ENCODE measurements around the gene FLVCR2. TPM values are rescaled to one million over a fixed set of nuclear protein-coding genes. Genes with fewer than 3 reads are reported as not detected.

Gene FLVCR2
- total RNA-seq, 2 experiments from 2014 or later: 2.8 to 7.6 TPM

DNA sequence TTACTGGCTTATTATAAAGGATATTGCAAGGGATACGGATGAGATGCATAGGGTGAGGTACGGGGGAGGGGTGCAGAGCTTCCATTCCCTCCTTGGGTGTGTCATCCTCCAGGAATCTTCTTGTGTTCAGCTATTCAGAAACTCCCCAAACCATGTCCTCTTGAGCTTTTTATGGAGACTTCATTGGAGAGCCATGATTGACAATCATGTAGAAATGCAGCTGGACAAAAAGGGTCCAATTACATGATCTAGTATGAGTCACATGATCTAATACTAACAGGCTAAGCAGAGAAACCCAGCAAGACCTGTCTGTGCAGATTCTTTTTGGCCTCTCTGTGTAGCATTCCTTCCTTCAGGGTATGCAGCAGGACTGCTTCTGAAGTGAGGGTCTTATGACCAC is 23.9 kb upstream of the FLVCR2 start:
- H3K27ac Mint-ChIP-seq: no peak overlapping the region
- no peak overlapping the region for H3K4me3 Mint-ChIP-seq
- POLR2A ChIA-PET: interaction anchor here (1.0 kb wide), 1 partner anchor 13 kb away, joined by 3 read pairs; no protein-coding TSS in a partner anchor
- CTCF ChIA-PET: interaction anchor here (1.1 kb wide), 1 partner anchor 35 kb away, joined by 3 read pairs; no protein-coding TSS in a partner anchor
- no peak for DNase-seq
- H3K27me3 Mint-ChIP-seq: no peaks in the 10 kb centered on the region
- H3K4me1 Mint-ChIP-seq (ENCODE audit: low read depth): peaks cover 76% of the 10 kb centered on the region
- H3K36me3 Mint-ChIP-seq: peaks cover 14% of the 10 kb centered on the region
- no peaks in the 10 kb centered on the region for H3K9me3 Mint-ChIP-seq
- intact Hi-C loops (cut with micrococcal nuclease): loop anchor here (10.0 kb wide), 1 partner anchor 1480 kb away; no protein-coding TSS in a partner anchor

DNA sequence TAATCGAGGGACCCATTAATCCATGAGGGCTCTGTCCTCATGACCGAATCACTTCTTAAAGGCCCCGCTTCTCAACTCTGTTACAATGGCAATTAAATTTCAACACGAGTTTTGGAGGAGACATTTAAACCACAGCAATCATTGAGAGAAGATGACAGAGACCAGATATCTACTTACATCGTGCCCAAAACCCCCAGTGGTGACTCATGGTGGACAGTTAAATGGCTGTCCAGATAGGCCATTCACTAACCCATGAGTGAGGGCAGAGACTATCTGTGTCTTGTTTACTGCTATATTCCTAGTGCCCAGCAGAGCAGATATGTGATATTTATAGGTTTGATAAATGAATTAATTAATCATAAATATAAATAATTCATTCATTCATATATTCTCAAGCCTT is 20.0 kb upstream of the FLVCR2 start:
- ChIA-PET POLR2A (interaction anchor here (6.2 kb wide), 1 partner anchor 36 kb away, joined by 67 read pairs; the partner anchor contains the start of gene BATF), CTCF (no interaction called here)
- Mint-ChIP-seq H3K4me3 (no peak overlapping the region), H3K9me3 (peaks cover 4% of the 10 kb centered on the region), H3K4me1 (ENCODE audit: low read depth) (peaks cover 83% of the 10 kb centered on the region), H3K27me3 (no peaks in the 10 kb centered on the region), H3K36me3 (peaks cover 12% of the 10 kb centered on the region), H3K27ac (peak overlapping the region; percentile 99)
- intact Hi-C loops (cut with micrococcal nuclease): loop anchor here (10.0 kb wide), 1 partner anchor 1476 kb away; no protein-coding TSS in a partner anchor
- no peak for DNase-seq

DNA sequence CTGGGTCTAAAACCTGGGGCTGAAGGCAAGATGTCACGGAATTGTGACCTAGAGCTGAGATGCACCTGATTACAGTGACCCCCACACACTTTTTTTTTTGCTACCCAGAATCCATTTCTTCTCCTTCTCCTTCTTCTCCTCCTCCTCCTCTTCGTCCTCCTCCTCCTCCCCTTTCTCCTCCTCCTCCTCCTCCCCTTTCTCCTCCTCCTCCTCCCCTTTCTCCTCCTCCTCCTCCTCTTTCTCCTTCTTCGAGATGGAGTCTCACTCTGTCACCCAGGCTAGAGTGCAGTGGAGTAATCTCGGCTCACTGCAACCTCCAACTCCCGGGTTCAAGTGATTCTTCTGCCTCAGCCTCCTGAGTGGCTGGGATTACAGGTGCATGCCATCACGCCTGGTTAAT is 19.4 kb upstream of the FLVCR2 start:
- ChIA-PET POLR2A (interaction anchor here (1.0 to 6.2 kb wide), 8 partner anchors 9 to 102 kb away, joined by 3 to 69 read pairs (median 14); partner anchors contain the start of genes BATF, ERG28 and TTLL5), CTCF (interaction anchor here (1.4 to 6.6 kb wide), 10 partner anchors 10 to 257 kb away, joined by 5 to 91 read pairs (median 18); partner anchors contain the start of genes BATF, ERG28 and FLVCR2)
- Mint-ChIP-seq H3K27me3 (no peaks in the 10 kb centered on the region), H3K4me1 (ENCODE audit: low read depth) (peaks cover 85% of the 10 kb centered on the region), H3K9me3 (peaks cover 4% of the 10 kb centered on the region), H3K27ac (peak overlapping the region; percentile 99), H3K4me3 (no peak overlapping the region), H3K36me3 (peaks cover 12% of the 10 kb centered on the region)
- intact Hi-C loops (cut with micrococcal nuclease): loop anchor here (1.0 to 10.0 kb wide), 3 partner anchors 9 to 1476 kb away; no protein-coding TSS in a partner anchor
- no peak for DNase-seq

DNA sequence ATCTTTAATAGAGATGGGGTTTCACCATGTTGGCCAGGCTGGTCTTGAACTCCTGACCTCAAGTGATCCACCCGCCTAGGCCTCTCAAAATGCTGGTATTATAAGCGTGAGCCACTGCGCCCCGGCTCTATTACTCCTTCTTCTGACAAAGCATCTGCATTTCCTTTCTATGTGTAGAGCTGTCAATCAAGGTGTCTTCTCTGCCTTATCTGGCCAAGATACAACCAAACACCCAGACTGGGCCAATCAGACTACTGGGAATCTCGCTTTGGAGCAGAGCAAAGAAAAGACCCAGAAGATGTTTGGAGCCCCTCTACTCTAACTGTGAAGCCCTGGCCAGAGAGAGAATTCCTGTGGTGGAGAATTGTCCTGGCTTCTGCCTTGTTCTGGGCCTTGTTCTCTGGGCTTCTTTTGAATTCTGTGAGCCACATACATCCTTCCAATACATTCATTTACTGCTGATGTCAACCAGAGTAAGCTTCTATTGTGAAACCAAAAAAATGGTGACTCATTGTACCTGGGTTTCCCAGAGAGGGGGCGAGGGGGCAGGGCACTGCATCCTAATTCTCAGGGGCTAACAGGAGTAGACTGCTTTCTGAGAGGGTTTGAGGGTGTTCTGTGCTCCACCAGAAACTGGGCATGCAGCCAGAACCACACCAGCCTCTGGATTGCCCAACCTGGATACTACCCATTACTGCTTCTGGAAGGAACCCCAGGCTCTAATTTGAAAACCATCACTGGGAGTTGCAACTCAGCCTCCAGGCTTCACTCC is 18.8 kb upstream of the FLVCR2 start:
- peaks cover 4% of the 10 kb centered on the region for H3K9me3 Mint-ChIP-seq
- peaks cover 84% of the 10 kb centered on the region for H3K4me1 Mint-ChIP-seq (ENCODE audit: low read depth)
- peak overlapping the region; percentile 99 for H3K27ac Mint-ChIP-seq
- intact Hi-C loops (cut with micrococcal nuclease): loop anchor here (1.0 to 10.0 kb wide), 5 partner anchors 9 to 1475 kb away; partner anchors contain the start of gene YLPM1
- H3K4me3 Mint-ChIP-seq: peak overlapping the region; percentile 7
- ChIA-PET CTCF (interaction anchor here (0.8 to 6.6 kb wide), 14 partner anchors 9 to 258 kb away, joined by 3 to 91 read pairs (median 14); partner anchors contain the start of genes BATF, ERG28 and FLVCR2), POLR2A (interaction anchor here (0.6 to 6.2 kb wide), 9 partner anchors 9 to 101 kb away, joined by 3 to 69 read pairs (median 13); partner anchors contain the start of genes BATF, ERG28 and TTLL5)
- H3K27me3 Mint-ChIP-seq: no peaks in the 10 kb centered on the region
- peaks cover 12% of the 10 kb centered on the region for H3K36me3 Mint-ChIP-seq
- DNase-seq: peak; percentile 88

DNA sequence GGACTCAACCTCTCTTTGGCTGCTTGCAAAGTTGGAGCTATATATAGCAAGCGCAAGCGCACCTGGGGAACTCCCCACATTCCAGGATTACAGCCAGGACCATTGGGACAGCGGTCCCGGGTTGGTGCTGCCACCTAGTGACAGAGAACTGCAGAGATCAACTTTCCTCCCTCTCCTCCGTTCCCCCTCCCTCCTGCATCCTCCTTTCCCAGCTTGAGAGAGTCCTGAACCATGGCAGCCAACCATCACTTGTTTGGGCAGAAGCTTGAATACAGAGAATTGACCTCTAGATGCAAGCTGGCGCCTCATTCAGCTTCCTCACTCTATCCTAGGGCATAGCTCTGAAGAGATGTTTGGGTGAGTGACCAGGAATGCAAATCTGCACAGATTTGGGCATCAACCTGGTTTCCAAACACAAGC is 17.4 kb upstream of the FLVCR2 start:
- H3K9me3 Mint-ChIP-seq: peaks cover 4% of the 10 kb centered on the region
- POLR2A ChIA-PET: interaction anchor here (0.7 to 6.2 kb wide), 12 partner anchors 10 to 74 kb away, joined by 3 to 69 read pairs (median 6); partner anchors contain the start of genes BATF and FLVCR2
- DNase-seq: peak; percentile 68
- peaks cover 12% of the 10 kb centered on the region for H3K36me3 Mint-ChIP-seq
- peaks cover 86% of the 10 kb centered on the region for H3K4me1 Mint-ChIP-seq (ENCODE audit: low read depth)
- intact Hi-C loops (cut with micrococcal nuclease): loop anchor here (5.0 to 10.0 kb wide), 2 partner anchors 314 to 796 kb away; partner anchors contain the start of gene YLPM1
- CTCF ChIA-PET: interaction anchor here (0.5 to 6.6 kb wide), 32 partner anchors 8 to 403 kb away, joined by 3 to 91 read pairs (median 6); partner anchors contain the start of genes BATF and FLVCR2
- no peaks in the 10 kb centered on the region for H3K27me3 Mint-ChIP-seq
- H3K27ac Mint-ChIP-seq: peak overlapping the region; percentile 97
- H3K4me3 Mint-ChIP-seq: no peak overlapping the region

DNA sequence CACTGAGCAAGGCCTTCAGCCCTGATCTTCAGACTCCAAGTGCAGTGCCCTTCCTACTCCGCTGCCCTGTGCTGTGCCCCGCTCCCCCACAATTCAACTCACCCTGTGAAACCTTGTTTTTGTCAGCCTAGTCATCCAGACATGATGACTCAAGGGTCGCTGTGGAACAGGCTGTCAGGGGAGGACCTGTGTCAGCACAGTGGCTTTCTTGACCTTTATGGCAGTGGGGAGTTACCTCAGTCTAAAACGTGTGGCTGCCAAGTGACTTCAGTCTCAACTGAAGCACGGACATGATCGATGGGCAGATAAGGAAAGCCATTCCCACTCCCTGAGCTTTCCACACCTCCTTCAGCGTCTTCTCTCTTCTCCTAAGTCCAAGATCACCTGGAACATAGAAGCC is 16.3 kb upstream of the FLVCR2 start:
- ChIA-PET POLR2A (interaction anchor here (0.9 to 6.2 kb wide), 11 partner anchors 9 to 75 kb away, joined by 3 to 69 read pairs (median 6); partner anchors contain the start of genes BATF and FLVCR2), CTCF (interaction anchor here (0.5 to 6.6 kb wide), 19 partner anchors 9 to 303 kb away, joined by 3 to 91 read pairs (median 10); partner anchors contain the start of genes BATF and FLVCR2)
- intact Hi-C loops (cut with micrococcal nuclease): loop anchor here (1.0 to 10.0 kb wide), 5 partner anchors 20 to 797 kb away; partner anchors contain the start of gene YLPM1
- peak; percentile 90 for DNase-seq
- Mint-ChIP-seq H3K36me3 (peaks cover 13% of the 10 kb centered on the region), H3K4me1 (ENCODE audit: low read depth) (peaks cover 89% of the 10 kb centered on the region), H3K4me3 (peak overlapping the region; percentile 34), H3K27ac (peak overlapping the region; percentile 97), H3K9me3 (peaks cover 4% of the 10 kb centered on the region), H3K27me3 (no peaks in the 10 kb centered on the region)

DNA sequence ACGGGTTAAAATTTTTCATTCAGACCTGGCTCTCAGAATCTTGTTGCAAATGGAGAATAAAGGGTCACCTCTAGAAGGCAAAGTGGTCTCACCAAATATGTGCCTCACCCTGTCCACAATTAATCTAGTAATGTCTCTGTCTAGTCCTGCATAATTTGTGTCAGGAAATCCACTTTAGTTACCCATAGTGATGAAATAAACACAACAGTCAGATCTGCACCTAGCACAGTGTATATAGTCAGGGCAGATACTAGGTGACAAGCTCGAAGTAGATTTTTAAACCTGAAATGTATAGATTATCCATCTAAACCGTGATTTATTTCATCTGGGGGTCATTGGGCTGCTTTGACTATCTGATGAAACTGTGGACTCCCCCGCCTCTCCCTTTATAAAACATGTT is 15.9 kb upstream of the FLVCR2 start:
- POLR2A ChIA-PET: interaction anchor here (1.1 to 6.2 kb wide), 7 partner anchors 8 to 48 kb away, joined by 3 to 69 read pairs (median 16); partner anchors contain the start of genes BATF and FLVCR2

DNA sequence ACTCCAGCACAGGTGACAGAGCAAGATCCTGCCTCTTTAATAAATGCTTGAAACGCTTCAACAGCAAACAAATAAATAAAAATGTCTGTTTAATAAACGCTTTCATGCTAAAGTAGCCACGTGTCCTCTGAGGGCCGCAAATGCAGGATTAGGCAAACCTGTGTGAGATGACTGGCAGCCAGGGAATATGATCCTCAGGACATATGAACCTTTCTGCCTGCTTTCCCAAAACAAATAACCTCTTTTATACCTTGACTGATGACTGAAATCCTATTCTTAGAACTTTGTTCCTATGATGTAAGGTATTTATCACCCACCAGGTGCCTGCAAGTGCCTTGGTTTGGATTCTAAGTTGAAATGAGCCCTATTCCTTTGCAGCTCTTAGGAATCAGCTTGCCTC is 14.5 kb upstream of the FLVCR2 start:
- H3K9me3 Mint-ChIP-seq: peaks cover 4% of the 10 kb centered on the region

More for the DNA sequence above, 15.9 kb upstream of the FLVCR2 start:
- peaks cover 90% of the 10 kb centered on the region for H3K4me1 Mint-ChIP-seq (ENCODE audit: low read depth)
- H3K36me3 Mint-ChIP-seq: peaks cover 13% of the 10 kb centered on the region
- CTCF ChIA-PET: interaction anchor here (0.9 to 6.6 kb wide), 11 partner anchors 9 to 255 kb away, joined by 3 to 91 read pairs (median 19); partner anchors contain the start of genes BATF and FLVCR2
- H3K27ac Mint-ChIP-seq: peak overlapping the region; percentile 97
- intact Hi-C loops (cut with micrococcal nuclease): loop anchor here (1.0 to 10.0 kb wide), 5 partner anchors 20 to 798 kb away; partner anchors contain the start of gene YLPM1
- peak overlapping the region; percentile 34 for H3K4me3 Mint-ChIP-seq
- DNase-seq: no peak
- H3K9me3 Mint-ChIP-seq: peaks cover 4% of the 10 kb centered on the region
- no peaks in the 10 kb centered on the region for H3K27me3 Mint-ChIP-seq

DNA sequence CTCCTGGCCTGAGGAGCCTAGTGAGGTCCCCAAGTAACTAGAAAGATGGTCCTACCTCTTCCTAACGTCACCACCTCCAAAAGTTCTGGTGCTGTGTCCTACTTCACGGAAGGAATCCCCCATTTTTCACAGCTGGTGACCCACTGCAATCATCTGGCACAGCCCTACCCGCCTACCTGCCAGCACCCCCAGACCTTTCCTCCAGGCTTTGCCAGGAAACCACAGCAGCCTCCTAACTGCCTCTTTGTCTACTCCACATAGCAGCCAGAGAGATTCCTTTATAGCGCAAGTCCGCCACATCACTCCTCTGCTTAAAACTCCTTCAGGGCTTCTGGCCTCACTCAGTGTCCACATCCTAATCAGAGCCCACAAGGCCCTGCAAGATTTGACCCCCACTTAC is 13.4 kb upstream of the FLVCR2 start:
- intact Hi-C loops (cut with micrococcal nuclease): loop anchor here (5.0 to 10.0 kb wide), 4 partner anchors 138 to 800 kb away; partner anchors contain the start of genes GPATCH2L, JDP2, NEK9 and YLPM1
- Mint-ChIP-seq H3K4me3 (no peak overlapping the region), H3K36me3 (peaks cover 15% of the 10 kb centered on the region), H3K27me3 (no peaks in the 10 kb centered on the region), H3K4me1 (ENCODE audit: low read depth) (peaks cover 91% of the 10 kb centered on the region), H3K9me3 (peaks cover 4% of the 10 kb centered on the region), H3K27ac (peak overlapping the region; percentile 93)
- POLR2A ChIA-PET: no interaction called here
- CTCF ChIA-PET: interaction anchor here (0.6 to 6.6 kb wide), 2 partner anchors 13 to 439 kb away, joined by 4 to 70 read pairs; partner anchors contain the start of gene FLVCR2
- no peak for DNase-seq

More for the DNA sequence above, 14.5 kb upstream of the FLVCR2 start:
- no peaks in the 10 kb centered on the region for H3K27me3 Mint-ChIP-seq
- no peak for DNase-seq
- CTCF ChIA-PET: interaction anchor here (1.5 to 6.6 kb wide), 4 partner anchors 14 to 46 kb away, joined by 5 to 91 read pairs (median 68); partner anchors contain the start of gene FLVCR2
- intact Hi-C loops (cut with micrococcal nuclease): loop anchor here (5.0 to 10.0 kb wide), 2 partner anchors 317 to 799 kb away; partner anchors contain the start of gene YLPM1
- POLR2A ChIA-PET: interaction anchor here (5.6 to 6.2 kb wide), 2 partner anchors 14 to 42 kb away, joined by 49 to 67 read pairs; partner anchors contain the start of gene BATF
- no peak overlapping the region for H3K27ac Mint-ChIP-seq
- H3K36me3 Mint-ChIP-seq: peaks cover 9% of the 10 kb centered on the region
- H3K4me1 Mint-ChIP-seq (ENCODE audit: low read depth): peaks cover 93% of the 10 kb centered on the region
- H3K4me3 Mint-ChIP-seq: no peak overlapping the region

DNA sequence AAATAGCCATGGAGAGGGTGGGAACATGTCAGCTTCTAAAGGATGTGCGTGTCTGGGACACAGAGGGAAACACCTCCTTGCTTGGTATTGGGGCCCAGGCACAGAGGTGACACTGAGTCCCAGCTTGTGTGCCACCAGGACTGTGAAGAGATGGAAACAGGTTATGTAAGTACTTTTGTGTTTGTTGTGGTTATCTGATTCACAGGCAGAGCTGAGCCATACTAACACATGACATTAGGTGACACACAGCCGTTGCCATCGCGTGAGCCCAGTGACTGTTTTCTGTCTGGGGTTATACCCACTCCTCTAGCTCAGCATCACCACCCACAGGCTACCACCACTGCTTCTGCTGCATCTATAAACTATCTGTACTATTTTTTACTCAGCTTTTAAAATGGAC is 12.1 kb upstream of the FLVCR2 start:
- Mint-ChIP-seq H3K4me3 (peak overlapping the region; percentile 72), H3K9me3 (peaks cover 4% of the 10 kb centered on the region), H3K36me3 (peaks cover 20% of the 10 kb centered on the region), H3K27me3 (no peaks in the 10 kb centered on the region), H3K4me1 (ENCODE audit: low read depth) (peaks cover 90% of the 10 kb centered on the region), H3K27ac (peak overlapping the region; percentile 93)
- POLR2A ChIA-PET: interaction anchor here (0.6 to 4.2 kb wide), 18 partner anchors 9 to 439 kb away, joined by 3 to 76 read pairs (median 6); partner anchors contain the start of genes BATF and NEK9
- CTCF ChIA-PET: interaction anchor here (0.8 to 4.7 kb wide), 20 partner anchors 11 to 262 kb away, joined by 3 to 61 read pairs (median 6); partner anchors contain the start of genes BATF and FLVCR2
- peak; percentile 94 for DNase-seq
- intact Hi-C loops (cut with micrococcal nuclease): loop anchor here (1.0 to 10.0 kb wide), 9 partner anchors 24 to 802 kb away; partner anchors contain the start of genes GPATCH2L, JDP2, NEK9 and TMED10

Measured in activated CD4-positive, alpha-beta memory T cell treated with anti-CD3 and anti-CD28 coated beads for 36 hours (primary cell).